Subcutaneous abdominal adipose tissue (tissue), 5 donors: ENCODE results near the gene VWA5B1.

ENCODE experiments used
- H3K27ac ChIP-seq: one replicate; pipeline ENCODE4 v1.7.0; 2013; ENCODE audit warnings: low read depth, mild to moderate bottlenecking, inconsistent platforms, low read length, moderate library complexity
- H3K27me3 ChIP-seq, 5 donors: one replicate each; pipeline ENCODE4 v1.7.0; 2013; ENCODE audit warnings: low read length in 5 of 5, inconsistent platforms in 1 of 5; ENCODE audit not compliant: control insufficient read depth in 5 of 5, insufficient read depth in 4 of 5
- H3K36me3 ChIP-seq, 5 donors: one replicate each; pipeline ENCODE4 v1.7.0; 2013; ENCODE audit warnings: low read length in 5 of 5; ENCODE audit not compliant: control insufficient read depth in 5 of 5, insufficient read depth in 5 of 5
- H3K4me1 ChIP-seq, 5 donors: one replicate each; pipeline ENCODE4 v1.7.0; 2013; ENCODE audit warnings: low read length in 5 of 5, mild to moderate bottlenecking in 3 of 5, moderate library complexity in 1 of 5; ENCODE audit not compliant: control insufficient read depth in 5 of 5, insufficient read depth in 5 of 5
- H3K4me3 ChIP-seq, 5 donors: one replicate each; pipeline ENCODE4 v1.7.0; 2013; ENCODE audit warnings: low read length in 5 of 5, low read depth in 1 of 5
- H3K9ac ChIP-seq, 5 donors: one replicate each; pipeline ENCODE4 v1.7.0; 2013; ENCODE audit warnings: low read length in 5 of 5, mild to moderate bottlenecking in 4 of 5, moderate library complexity in 3 of 5
- H3K9me3 ChIP-seq, 5 donors: one replicate each; pipeline ENCODE4 v1.7.0; 2013; ENCODE audit warnings: low read length in 5 of 5; ENCODE audit not compliant: control insufficient read depth in 5 of 5
- donor health status: healthy.
- donor health status: healthy.
- donor health status: healthy.
- donor health status: healthy.
- donor health status: healthy.

VWA5B1 gene

GRCh38 chr1:20386323-20387081, 95.8 kb downstream of the VWA5B1 start:
- H3K27me3 ChIP-seq, result peaks cover 26 to 64% (median 46%) of the 10 kb centered on the region in 5 donors
- no peak overlapping the region for H3K9ac ChIP-seq
- H3K4me1 ChIP-seq, result no peaks in the 10 kb centered on the region
- no peaks in the 10 kb centered on the region for H3K9me3 ChIP-seq
- no peaks in the 10 kb centered on the region for H3K36me3 ChIP-seq
- no peak overlapping the region for H3K27ac ChIP-seq
- H3K4me3 ChIP-seq, result no peak overlapping the region

- H3K36me3 ChIP-seq, result no peaks in the 10 kb centered on the region
- no peaks in the 10 kb centered on the region for H3K4me1 ChIP-seq
- H3K4me3 ChIP-seq, result no peak overlapping the region
- H3K9me3 ChIP-seq, result peaks cover 0 to 8% (median 4%) of the 10 kb centered on the region in 5 donors
- no peak overlapping the region for H3K9ac ChIP-seq
- peaks cover 16 to 51% (median 34%) of the 10 kb centered on the region in 5 donors for H3K27me3 ChIP-seq
- no peak overlapping the region for H3K27ac ChIP-seq
These were observed 98.9 kb downstream of the VWA5B1 start for GRCh38 chr1:20389571-20389970.

GRCh38 chr1:20390589-20391331, 100.1 kb downstream of the VWA5B1 start:
- Histone ChIP-seq H3K27me3 (peaks cover 13 to 41% (median 32%) of the 10 kb centered on the region in 5 donors), H3K4me3 (no peak overlapping the region), H3K4me1 (no peaks in the 10 kb centered on the region), H3K36me3 (no peaks in the 10 kb centered on the region), H3K9me3 (peaks cover 0 to 20% (median 9%) of the 10 kb centered on the region in 5 donors), H3K27ac (no peak overlapping the region), H3K9ac (no peak overlapping the region)

GRCh38 chr1:20395255-20395654, 104.6 kb downstream of the VWA5B1 start:
- no peaks in the 10 kb centered on the region for H3K4me1 ChIP-seq
- H3K9ac ChIP-seq, result no peak overlapping the region
- no peak overlapping the region for H3K27ac ChIP-seq
- H3K4me3 ChIP-seq, result no peak overlapping the region
- peaks cover 3 to 22% (median 9%) of the 10 kb centered on the region in 5 donors for H3K9me3 ChIP-seq
- H3K27me3 ChIP-seq, result peaks cover 0 to 26% (median 17%) of the 10 kb centered on the region in 5 donors
- no peaks in the 10 kb centered on the region for H3K36me3 ChIP-seq

GRCh38 chr1:20398744-20399143, 108.1 kb downstream of the VWA5B1 start:
- Histone ChIP-seq H3K36me3 (no peaks in the 10 kb centered on the region), H3K4me3 (no peak overlapping the region), H3K9me3 (peaks cover 3 to 18% (median 9%) of the 10 kb centered on the region in 5 donors), H3K27me3 (peaks cover 6 to 38% (median 32%) of the 10 kb centered on the region in 5 donors), H3K9ac (no peak overlapping the region), H3K27ac (no peak overlapping the region), H3K4me1 (no peaks in the 10 kb centered on the region)

- Histone ChIP-seq H3K36me3 (no peaks in the 10 kb centered on the region), H3K4me1 (no peaks in the 10 kb centered on the region), H3K9me3 (peaks cover 3 to 17% (median 8%) of the 10 kb centered on the region in 5 donors), H3K9ac (no peak overlapping the region), H3K27ac (no peak overlapping the region), H3K27me3 (peaks cover 6 to 41% (median 36%) of the 10 kb centered on the region in 5 donors), H3K4me3 (no peak overlapping the region)
These were observed 108.5 kb downstream of the VWA5B1 start for GRCh38 chr1:20399196-20399595.

- no peak overlapping the region for H3K9ac ChIP-seq
- H3K36me3 ChIP-seq, result no peaks in the 10 kb centered on the region
- no peak overlapping the region for H3K27ac ChIP-seq
- no peak overlapping the region for H3K4me3 ChIP-seq
- H3K27me3 ChIP-seq, result peaks cover 10 to 46% (median 41%) of the 10 kb centered on the region in 5 donors
- H3K9me3 ChIP-seq, result peaks cover 3 to 12% (median 7%) of the 10 kb centered on the region in 5 donors
- no peaks in the 10 kb centered on the region for H3K4me1 ChIP-seq
These were observed 109.0 kb downstream of the VWA5B1 start for GRCh38 chr1:20399606-20400180.

- H3K36me3 ChIP-seq, result no peaks in the 10 kb centered on the region
- peaks cover 0 to 3% (median 0%) of the 10 kb centered on the region in 5 donors for H3K4me1 ChIP-seq
- peaks cover 16 to 54% (median 49%) of the 10 kb centered on the region in 5 donors for H3K27me3 ChIP-seq
- no peak overlapping the region for H3K4me3 ChIP-seq
- H3K9ac ChIP-seq, result no peak overlapping the region
- H3K27ac ChIP-seq, result no peak overlapping the region
- peaks cover under 1 to 8% (median 3%) of the 10 kb centered on the region in 5 donors for H3K9me3 ChIP-seq
These were observed 109.9 kb downstream of the VWA5B1 start for GRCh38 chr1:20400341-20401177.

- H3K9me3 ChIP-seq, result peaks cover 0 to 3% (median 0%) of the 10 kb centered on the region in 5 donors
- H3K27ac ChIP-seq, result no peak overlapping the region
- H3K4me1 ChIP-seq, result peaks cover 0 to 12% (median 5%) of the 10 kb centered on the region in 5 donors
- no peak overlapping the region for H3K4me3 ChIP-seq
- H3K9ac ChIP-seq, result no peak overlapping the region
- H3K36me3 ChIP-seq, result no peaks in the 10 kb centered on the region
- peaks cover 16 to 56% (median 50%) of the 10 kb centered on the region in 5 donors for H3K27me3 ChIP-seq
These were observed 110.8 kb downstream of the VWA5B1 start for GRCh38 chr1:20401405-20402010.
